ENCODE measurements around the gene BTBD7. TPM values are rescaled to one million over a fixed set of nuclear protein-coding genes. Genes with fewer than 3 reads are reported as not detected.

Gene BTBD7
- total RNA-seq, 6 experiments from 2014 or later, result 8.1 to 14.3 (median 11.0) TPM

DNA sequence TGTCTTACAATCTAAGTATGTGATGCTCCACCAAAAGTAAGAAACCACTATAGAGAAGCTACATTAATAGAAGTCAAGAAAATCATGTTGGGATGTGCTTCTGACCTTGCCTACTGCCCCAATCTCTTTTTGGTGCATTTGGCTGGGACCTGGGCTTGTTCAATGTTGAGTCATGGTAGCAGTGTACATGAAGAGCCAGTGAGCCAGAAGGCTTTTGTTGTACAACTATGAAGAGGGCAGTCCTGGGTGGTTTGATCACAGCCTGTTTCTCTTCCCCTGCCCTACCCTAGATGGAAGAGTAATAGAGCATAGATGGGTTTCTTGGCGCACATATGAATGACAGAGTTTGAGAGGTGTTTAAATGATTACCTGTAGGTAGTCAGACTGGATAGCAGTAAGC lies 69.4 kb downstream of the BTBD7 start:
- ATAC-seq, result no peak
- DNase-seq, result no peak
- H3K4me1 ChIP-seq, result no peaks in the 10 kb centered on the region
- TF ChIP-seq POLR2A (IDR thresholded peaks at IDR 0.05), result no peak
- TF ChIP-seq, protein P1, sequence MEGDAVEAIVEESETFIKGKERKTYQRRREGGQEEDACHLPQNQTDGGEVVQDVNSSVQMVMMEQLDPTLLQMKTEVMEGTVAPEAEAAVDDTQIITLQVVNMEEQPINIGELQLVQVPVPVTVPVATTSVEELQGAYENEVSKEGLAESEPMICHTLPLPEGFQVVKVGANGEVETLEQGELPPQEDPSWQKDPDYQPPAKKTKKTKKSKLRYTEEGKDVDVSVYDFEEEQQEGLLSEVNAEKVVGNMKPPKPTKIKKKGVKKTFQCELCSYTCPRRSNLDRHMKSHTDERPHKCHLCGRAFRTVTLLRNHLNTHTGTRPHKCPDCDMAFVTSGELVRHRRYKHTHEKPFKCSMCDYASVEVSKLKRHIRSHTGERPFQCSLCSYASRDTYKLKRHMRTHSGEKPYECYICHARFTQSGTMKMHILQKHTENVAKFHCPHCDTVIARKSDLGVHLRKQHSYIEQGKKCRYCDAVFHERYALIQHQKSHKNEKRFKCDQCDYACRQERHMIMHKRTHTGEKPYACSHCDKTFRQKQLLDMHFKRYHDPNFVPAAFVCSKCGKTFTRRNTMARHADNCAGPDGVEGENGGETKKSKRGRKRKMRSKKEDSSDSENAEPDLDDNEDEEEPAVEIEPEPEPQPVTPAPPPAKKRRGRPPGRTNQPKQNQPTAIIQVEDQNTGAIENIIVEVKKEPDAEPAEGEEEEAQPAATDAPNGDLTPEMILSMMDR (IDR thresholded peaks at IDR 0.05), result no peak
- H3K9me3 ChIP-seq, result no peaks in the 10 kb centered on the region
- no peak overlapping the region for H3K4me3 ChIP-seq
- WGBS (ENCODE audit: insufficient coverage, low coverage, low lambda C conversion rate, missing lambda C conversion rate), result 100% methylated on average over 1 of the region's 1 CpG
- no peak overlapping the region for H3K27ac ChIP-seq
- H3K27me3 ChIP-seq, result no peaks in the 10 kb centered on the region
- intact Hi-C loops (cut with DNase I), result no loop called here
- peaks cover 0 to 7% (median 0%) of the 10 kb centered on the region in 4 donors for H3K36me3 ChIP-seq

DNA sequence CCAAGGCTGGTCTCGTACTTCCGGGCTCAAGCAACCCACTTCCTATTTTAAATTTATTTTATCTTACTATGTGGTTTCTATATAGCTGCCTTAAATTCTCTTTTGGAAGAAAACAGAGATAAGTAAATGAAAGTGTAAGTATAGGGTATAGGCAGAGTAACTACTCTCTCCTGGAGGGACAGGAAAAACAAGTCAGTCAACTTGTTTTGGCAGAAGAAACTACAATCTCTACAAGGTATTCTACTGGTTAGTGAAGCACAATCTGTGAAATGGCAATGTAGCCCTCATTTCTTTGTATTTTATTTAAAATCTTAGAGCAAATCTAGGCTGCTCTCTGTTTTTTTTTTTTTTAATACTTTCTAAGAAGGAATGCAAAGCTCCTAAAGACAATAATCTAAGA lies 70.4 kb downstream of the BTBD7 start:
- peaks cover 0 to 7% (median 0%) of the 10 kb centered on the region in 4 donors for H3K36me3 ChIP-seq
- WGBS (ENCODE audit: insufficient coverage, low coverage, low lambda C conversion rate, missing lambda C conversion rate), result 72% methylated on average over 2 of the region's 2 CpGs
- no peaks in the 10 kb centered on the region for H3K27me3 ChIP-seq
- no peak for TF ChIP-seq POLR2A (IDR thresholded peaks at IDR 0.05)
- TF ChIP-seq, protein P1 (IDR thresholded peaks at IDR 0.05), result no peak
- no peaks in the 10 kb centered on the region for H3K9me3 ChIP-seq
- DNase-seq, result no peak
- H3K4me3 ChIP-seq, result no peak overlapping the region
- no peaks in the 10 kb centered on the region for H3K4me1 ChIP-seq
- no peak overlapping the region for H3K27ac ChIP-seq
- intact Hi-C loops (cut with DNase I), result no loop called here
- no peak for ATAC-seq

DNA sequence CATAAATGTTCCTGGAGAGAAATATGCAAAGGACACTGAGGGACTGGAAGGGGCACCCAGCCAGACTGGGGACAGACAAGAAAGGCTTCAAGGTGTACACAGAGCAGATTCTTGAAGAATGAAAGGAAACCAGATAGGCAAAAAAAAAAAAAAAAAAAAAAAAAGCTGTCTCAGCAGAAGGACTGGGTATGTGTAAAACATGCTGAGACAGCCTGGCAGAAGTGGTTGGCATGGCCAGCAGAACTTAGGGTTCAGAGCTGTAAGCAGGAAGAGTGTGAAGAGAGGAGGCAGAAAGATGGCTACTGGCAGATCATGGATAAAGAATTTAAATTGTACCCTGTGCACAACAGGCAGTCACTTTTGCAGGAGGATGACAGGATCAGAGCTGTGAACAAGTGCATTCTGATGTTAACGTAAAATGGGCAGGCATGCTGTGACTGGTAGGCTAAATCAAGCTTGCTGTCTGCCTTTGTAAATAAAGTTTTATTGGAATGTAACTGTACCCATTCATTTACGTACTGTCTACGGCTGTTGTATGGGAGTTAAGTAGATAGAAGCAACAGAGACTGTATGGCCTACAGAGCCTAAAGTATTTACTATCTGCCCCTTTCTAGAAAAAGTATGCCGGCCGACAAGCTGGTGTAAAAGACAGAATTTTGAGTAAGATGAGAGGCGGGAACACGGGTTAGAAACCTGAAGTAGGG lies 83.6 kb downstream of the BTBD7 start:
- WGBS (ENCODE audit: insufficient coverage, low coverage, low lambda C conversion rate, missing lambda C conversion rate), result 95% methylated on average over 7 of the region's 7 CpGs
- intact Hi-C loops (cut with DNase I), result no loop called here
- no peak overlapping the region for H3K27ac ChIP-seq
- H3K9me3 ChIP-seq, result no peaks in the 10 kb centered on the region
- TF ChIP-seq, protein P1 (IDR thresholded peaks at IDR 0.05), result no peak
- no peak for TF ChIP-seq POLR2A (IDR thresholded peaks at IDR 0.05)
- H3K4me3 ChIP-seq, result no peak overlapping the region
- H3K36me3 ChIP-seq, result peaks cover 5 to 24% (median 16%) of the 10 kb centered on the region in 4 donors
- no peak for ATAC-seq
- no peaks in the 10 kb centered on the region for H3K4me1 ChIP-seq
- no peaks in the 10 kb centered on the region for H3K27me3 ChIP-seq
- no peak for DNase-seq

DNA sequence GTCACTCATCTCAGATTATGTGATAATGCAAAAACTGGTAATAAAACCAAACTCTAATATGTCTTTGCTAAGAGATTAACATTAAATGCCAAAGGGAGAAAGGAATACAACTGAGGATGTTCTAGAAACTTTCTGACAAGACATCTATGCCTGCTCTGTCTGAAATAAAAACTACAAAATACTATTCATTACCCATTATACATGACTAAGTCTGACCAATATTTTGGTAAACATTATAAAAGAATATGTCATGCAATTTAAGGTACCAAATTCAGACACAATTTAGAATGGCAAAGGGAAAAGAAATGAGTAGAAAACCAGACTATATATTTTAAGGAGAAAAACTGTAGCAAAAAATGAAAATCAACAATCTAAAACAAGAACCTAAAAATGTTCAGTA lies 86.3 kb downstream of the BTBD7 start:
- Histone ChIP-seq H3K27me3 (no peaks in the 10 kb centered on the region), H3K27ac (no peak overlapping the region), H3K9me3 (no peaks in the 10 kb centered on the region), H3K4me3 (no peak overlapping the region), H3K36me3 (peaks cover 5 to 45% (median 17%) of the 10 kb centered on the region in 4 donors), H3K4me1 (no peaks in the 10 kb centered on the region)
- intact Hi-C loops (cut with DNase I), result no loop called here
- TF ChIP-seq, protein P1 (IDR thresholded peaks at IDR 0.05), result no peak
- no peak for TF ChIP-seq POLR2A (IDR thresholded peaks at IDR 0.05)
- DNase-seq, result no peak
- no peak for ATAC-seq
